Mesenchymal stem cell (in vitro differentiated cells and primary cell): ENCODE results near the gene MCL1.
A peak's percentile ranks its signal among the peaks of the same experiment; 100 is the strongest.

Experiments used
- DNase-seq: peaks from one replicate; pipeline ENCODE4 v3.0.0-alpha.2; 2013
- H2AFZ ChIP-seq: one replicate; pipeline ENCODE4 v1.6.1; 2013; ENCODE audit warnings: low read depth, mild to moderate bottlenecking, control low read depth, inconsistent platforms, low read length, moderate library complexity
- H2AK5ac ChIP-seq: 2 replicates; pipeline ENCODE4 v1.6.1; 2013; ENCODE audit warnings: low read length, moderate library complexity, mild to moderate bottlenecking, inconsistent platforms; ENCODE audit not compliant: severe bottlenecking
- H2BK120ac ChIP-seq: one replicate; pipeline ENCODE4 v1.6.1; 2013; ENCODE audit warnings: low read depth, mild to moderate bottlenecking, inconsistent platforms, low read length, moderate library complexity
- H2BK12ac ChIP-seq, 2 experiments: one replicate each; pipeline ENCODE4 v1.6.1; 2013; ENCODE audit warnings: inconsistent platforms in 2 of 2, low read length in 2 of 2, mild to moderate bottlenecking in 2 of 2, moderate library complexity in 2 of 2, control low read depth in 1 of 2
- H2BK15ac ChIP-seq: one replicate; pipeline ENCODE4 v1.6.1; 2013; ENCODE audit warnings: mild to moderate bottlenecking, low read depth, inconsistent platforms; ENCODE audit not compliant: poor library complexity, severe bottlenecking
- H2BK5ac ChIP-seq: 2 replicates; pipeline ENCODE4 v1.6.1; 2013; ENCODE audit warnings: low read depth, mild to moderate bottlenecking, low read length, control low read depth, inconsistent platforms; ENCODE audit not compliant: poor library complexity, severe bottlenecking
- H3K14ac ChIP-seq, 2 experiments: one replicate each; pipeline ENCODE4 v1.6.1; 2013; ENCODE audit warnings: inconsistent platforms in 2 of 2, low read length in 2 of 2, control low read depth in 1 of 2, mild to moderate bottlenecking in 1 of 2, moderate library complexity in 1 of 2
- H3K18ac ChIP-seq, 2 experiments: one replicate each; pipeline ENCODE4 v1.6.1; 2013; ENCODE audit warnings: inconsistent platforms in 2 of 2, low read length in 2 of 2, control low read depth in 1 of 2, low read depth in 1 of 2, mild to moderate bottlenecking in 1 of 2
- H3K23ac ChIP-seq, 2 experiments: one replicate each; pipeline ENCODE4 v1.6.1; 2013; ENCODE audit warnings: inconsistent platforms in 2 of 2, low read length in 2 of 2, mild to moderate bottlenecking in 2 of 2, moderate library complexity in 2 of 2, control low read depth in 1 of 2
- H3K27ac ChIP-seq: 2 replicates; pipeline ENCODE4 v1.5.1; 2013; ENCODE audit warnings: mild to moderate bottlenecking, moderate library complexity, low read length, control low read depth, inconsistent platforms; ENCODE audit not compliant: poor library complexity, severe bottlenecking
- H3K27me3 ChIP-seq, 2 experiments: 2 replicates each; pipeline versions ENCODE4 v1.6.1 to v1.7.0; 2013; ENCODE audit warnings: low read length in 2 of 2, mild to moderate bottlenecking in 2 of 2, moderate library complexity in 2 of 2, control low read depth in 1 of 2, inconsistent platforms in 1 of 2; ENCODE audit not compliant: control insufficient read depth in 1 of 2, insufficient read depth in 1 of 2
- H3K36me3 ChIP-seq, 2 experiments: 2 replicates each; pipeline versions ENCODE4 v1.6.1 to v1.7.0; 2013; ENCODE audit warnings: low read length in 2 of 2, control low read depth in 1 of 2, inconsistent platforms in 1 of 2, low read depth in 1 of 2, mild to moderate bottlenecking in 1 of 2; ENCODE audit not compliant: insufficient read depth in 2 of 2, control insufficient read depth in 1 of 2
- H3K4ac ChIP-seq, 2 experiments: one replicate each; pipeline ENCODE4 v1.6.1; 2013; ENCODE audit warnings: inconsistent platforms in 2 of 2, low read length in 2 of 2, mild to moderate bottlenecking in 2 of 2, moderate library complexity in 2 of 2, control low read depth in 1 of 2, low read depth in 1 of 2
- H3K4me1 ChIP-seq: 2 replicates; pipeline ENCODE4 v1.6.1; 2013; ENCODE audit warnings: low read depth, low read length, control low read depth; ENCODE audit not compliant: control insufficient read depth, insufficient read depth
- H3K4me2 ChIP-seq: 2 replicates; pipeline ENCODE4 v1.6.1; 2013; ENCODE audit warnings: low read length, mild to moderate bottlenecking, inconsistent platforms; ENCODE audit not compliant: poor library complexity, severe bottlenecking
- H3K4me3 ChIP-seq, 2 experiments: 2 replicates each; pipeline versions ENCODE4 v1.5.1 to v1.7.0; 2013; ENCODE audit warnings: low read length in 2 of 2, mild to moderate bottlenecking in 2 of 2, control low read depth in 1 of 2, low read depth in 1 of 2; ENCODE audit not compliant: insufficient read depth in 1 of 2
- H3K79me1 ChIP-seq: replicated peaks from 2 replicates; pipeline ENCODE4 v1.6.1; 2013; ENCODE audit warnings: mild to moderate bottlenecking, control low read depth, low read length, inconsistent platforms; ENCODE audit not compliant: poor library complexity, severe bottlenecking
- H3K9ac ChIP-seq: 2 replicates; pipeline ENCODE4 v1.7.0; 2013; ENCODE audit warnings: mild to moderate bottlenecking, low read length, moderate library complexity
- H3K9me3 ChIP-seq: 2 replicates; pipeline ENCODE4 v1.7.0; 2013; ENCODE audit warnings: mild to moderate bottlenecking, low read length; ENCODE audit not compliant: control insufficient read depth
- H4K8ac ChIP-seq: one replicate; pipeline ENCODE4 v1.6.1; 2013; ENCODE audit warnings: inconsistent platforms, mild to moderate bottlenecking, low read length, moderate library complexity
- H4K91ac ChIP-seq: one replicate; pipeline ENCODE4 v1.6.1; 2013; ENCODE audit warnings: mild to moderate bottlenecking, low read length, inconsistent platforms
- WGBS: methylation state at CpG from one replicate; pipeline ENCODE4 v1.1.7; 2013; ENCODE audit warnings: mixed read lengths; 5-methylcytosine and 5-hydroxymethylcytosine counted together

The MCL1 gene

DNA sequence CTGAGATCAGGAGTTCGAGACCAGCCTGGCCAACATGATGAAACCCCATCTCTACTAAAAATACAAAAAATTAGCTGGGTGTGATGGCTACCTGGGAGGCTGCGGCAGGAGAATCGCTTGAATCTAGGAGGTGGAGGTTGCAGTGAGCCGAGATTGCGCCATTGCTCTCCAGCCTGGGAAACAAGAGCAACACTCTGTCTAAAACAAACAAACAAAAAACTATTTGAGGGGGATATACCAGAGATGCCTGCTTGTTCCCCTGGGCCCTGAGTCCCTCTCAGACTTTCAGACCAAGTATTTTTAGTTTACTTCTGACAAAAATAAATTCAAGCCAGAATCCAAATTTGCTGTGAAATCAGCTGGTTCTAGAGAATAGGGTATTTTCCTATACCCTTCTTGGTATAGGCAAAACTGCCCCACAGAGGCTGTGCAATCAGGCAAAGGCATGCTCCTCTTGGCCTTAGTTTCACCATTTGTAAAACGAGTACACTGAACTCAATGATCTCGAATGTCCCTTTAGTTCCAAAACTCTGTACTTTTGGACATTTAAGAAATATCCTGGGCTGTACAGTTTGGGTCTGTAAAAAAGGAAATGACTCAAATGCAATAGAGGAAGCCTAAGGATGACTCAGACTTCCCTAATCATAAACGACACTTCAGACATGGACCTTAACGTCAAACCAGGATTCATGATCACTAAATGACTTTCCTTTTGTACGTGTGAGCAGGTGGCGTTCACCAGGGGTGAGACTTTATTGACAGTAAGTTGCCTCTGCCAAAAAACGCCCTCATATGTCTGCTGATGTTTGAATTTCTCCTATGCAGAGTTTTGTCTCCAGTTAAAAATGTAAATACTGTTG is 33.9 kb upstream of the MCL1 start:
- no peak overlapping the region for H3K14ac ChIP-seq
- DNase-seq: peak; percentile 98
- H3K27me3 ChIP-seq: no peaks in the 10 kb centered on the region
- no peaks in the 10 kb centered on the region for H3K9me3 ChIP-seq
- peak overlapping the region in 1 of 2 experiments; percentile 83 for H2BK12ac ChIP-seq
- peak overlapping the region; percentile 23 for H4K8ac ChIP-seq
- peak overlapping the region; percentile 83 for H2AK5ac ChIP-seq
- no peak overlapping the region for H2BK15ac ChIP-seq
- H3K4me1 ChIP-seq: peaks cover 8% of the 10 kb centered on the region
- H3K36me3 ChIP-seq: peaks cover 6 to 30% of the 10 kb centered on the region in 2 experiments
- H3K4me3 ChIP-seq: peak overlapping the region in 1 of 2 experiments; percentile 50
- H4K91ac ChIP-seq: no peak overlapping the region
- H3K9ac ChIP-seq: peak overlapping the region; percentile 71
- H3K79me1 ChIP-seq: peaks cover 12% of the 10 kb centered on the region
- H3K4ac ChIP-seq: peak overlapping the region in 1 of 2 experiments; percentile 88
- WGBS: 18% methylated on average over 8 of the region's 12 CpGs
- H3K4me2 ChIP-seq: no peak overlapping the region
- no peak overlapping the region for H2BK5ac ChIP-seq
- peak overlapping the region in 1 of 2 experiments; percentile 87 for H3K18ac ChIP-seq
- peak overlapping the region; percentile 94 for H2BK120ac ChIP-seq
- no peak overlapping the region for H2AFZ ChIP-seq
- peak overlapping the region; percentile 90 for H3K27ac ChIP-seq
- H3K23ac ChIP-seq: no peak overlapping the region

DNA sequence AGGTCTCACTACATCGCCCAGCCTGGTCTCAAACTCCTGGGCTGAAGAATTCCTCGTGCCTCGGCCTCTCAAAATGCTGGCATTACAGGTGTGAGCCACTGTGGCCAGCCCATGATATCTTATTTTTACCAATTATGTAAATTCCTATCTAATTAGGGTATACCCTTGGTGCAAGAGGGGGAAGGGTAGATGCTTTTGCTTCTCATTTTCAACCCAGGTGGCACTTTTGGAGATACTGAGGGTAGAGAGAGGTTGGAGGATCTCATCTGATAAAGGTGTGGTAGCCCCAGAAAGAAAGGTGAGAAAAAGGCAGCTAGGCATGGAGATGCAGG is 32.6 kb upstream of the MCL1 start:
- 88% methylated on average over 3 of the region's 3 CpGs for WGBS
- no peak overlapping the region for H3K14ac ChIP-seq

DNA sequence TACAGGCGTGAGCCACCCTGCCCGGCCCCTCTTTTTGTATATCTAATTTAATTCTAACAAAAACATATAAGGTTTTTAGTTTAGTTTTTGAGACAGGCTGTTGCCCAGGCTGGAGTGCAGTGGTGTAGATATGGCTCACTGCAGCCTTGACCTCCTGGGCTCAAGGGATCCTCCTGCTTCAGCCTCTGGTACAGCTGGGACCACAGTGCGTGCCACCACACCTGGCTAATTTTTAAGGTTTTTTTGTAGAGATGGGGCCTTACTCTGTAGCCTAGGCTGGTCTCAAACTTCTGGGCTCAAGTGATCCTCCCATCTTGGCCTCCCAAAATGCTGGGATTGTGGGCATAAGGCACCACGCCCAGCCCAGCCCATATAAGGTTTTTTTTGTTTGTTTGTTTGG is 31.2 kb upstream of the MCL1 start:
- Histone ChIP-seq H4K91ac (peak overlapping the region; percentile 90), H4K8ac (peak overlapping the region; percentile 64), H3K4ac (peak overlapping the region; percentile 67 to 75), H2BK12ac (peak overlapping the region; percentile 89 to 97), H3K9ac (peak overlapping the region; percentile 71), H3K27me3 (no peaks in the 10 kb centered on the region), H2BK15ac (peak overlapping the region; percentile 83), H3K18ac (peak overlapping the region; percentile 9 to 85), H2BK120ac (peak overlapping the region; percentile 79), H3K14ac (no peak overlapping the region), H3K27ac (no peak overlapping the region), H3K4me3 (no peak overlapping the region), H3K36me3 (peaks cover 3 to 10% of the 10 kb centered on the region in 2 experiments), H3K23ac (no peak overlapping the region), H3K4me1 (peaks cover 8% of the 10 kb centered on the region), H3K79me1 (peaks cover 20% of the 10 kb centered on the region), H3K9me3 (no peaks in the 10 kb centered on the region), H2AFZ (no peak overlapping the region), H2AK5ac (no peak overlapping the region), H3K4me2 (no peak overlapping the region), H2BK5ac (peak overlapping the region; percentile 66)
- 83% methylated on average over 2 of the region's 4 CpGs for WGBS
- no peak for DNase-seq

More for the DNA sequence above, 32.6 kb upstream of the MCL1 start:
- peaks cover 8% of the 10 kb centered on the region for H3K4me1 ChIP-seq
- H3K27me3 ChIP-seq: no peaks in the 10 kb centered on the region
- no peak overlapping the region for H3K4me2 ChIP-seq
- H2BK5ac ChIP-seq: no peak overlapping the region
- H2BK12ac ChIP-seq: peak overlapping the region; percentile 63 to 69
- H3K27ac ChIP-seq: peak overlapping the region; percentile 3
- no peak overlapping the region for H3K23ac ChIP-seq
- no peak overlapping the region for H3K4me3 ChIP-seq
- H4K91ac ChIP-seq: peak overlapping the region; percentile 39
- no peak overlapping the region for H4K8ac ChIP-seq
- no peak for DNase-seq
- H3K18ac ChIP-seq: peak overlapping the region; percentile 57 to 83
- H3K9me3 ChIP-seq: no peaks in the 10 kb centered on the region
- no peak overlapping the region for H2BK15ac ChIP-seq
- peak overlapping the region; percentile 79 for H2BK120ac ChIP-seq
- peaks cover 3 to 22% of the 10 kb centered on the region in 2 experiments for H3K36me3 ChIP-seq
- no peak overlapping the region for H2AFZ ChIP-seq
- peak overlapping the region; percentile 71 for H3K9ac ChIP-seq
- H3K79me1 ChIP-seq: peaks cover 18% of the 10 kb centered on the region
- peak overlapping the region; percentile 10 for H2AK5ac ChIP-seq
- H3K4ac ChIP-seq: peak overlapping the region in 1 of 2 experiments; percentile 95

DNA sequence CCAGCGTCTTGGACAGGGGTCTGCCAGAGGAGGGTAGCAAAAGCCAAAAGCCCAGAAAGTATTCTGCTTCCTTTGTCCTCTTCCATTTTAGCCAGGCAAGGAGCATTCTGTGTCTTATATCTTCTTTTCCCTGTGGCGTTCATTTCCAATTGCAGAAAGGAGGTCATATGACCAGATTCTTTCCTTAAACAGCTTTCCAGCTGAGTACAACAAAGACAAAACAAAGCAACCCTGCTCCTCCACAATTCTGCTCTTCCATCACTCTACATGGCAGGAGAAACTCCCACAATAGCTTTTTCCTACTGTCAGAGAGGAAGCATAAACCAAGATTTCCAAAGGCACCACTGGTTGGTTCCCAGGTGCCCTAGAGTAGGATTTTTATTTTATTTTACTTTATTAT is 30.3 kb upstream of the MCL1 start:
- H3K4me2 ChIP-seq: no peak overlapping the region
- peaks cover 0 to 3% of the 10 kb centered on the region in 2 experiments for H3K36me3 ChIP-seq
- H2BK5ac ChIP-seq: no peak overlapping the region
- no peak overlapping the region for H2AFZ ChIP-seq
- H2BK12ac ChIP-seq: no peak overlapping the region
- peaks cover 9% of the 10 kb centered on the region for H3K4me1 ChIP-seq
- no peak overlapping the region for H3K23ac ChIP-seq
- no peak overlapping the region for H3K4me3 ChIP-seq
- no peaks in the 10 kb centered on the region for H3K27me3 ChIP-seq
- no peak overlapping the region for H4K8ac ChIP-seq
- peak overlapping the region in 1 of 2 experiments; percentile 58 for H3K14ac ChIP-seq
- peaks cover 18% of the 10 kb centered on the region for H3K79me1 ChIP-seq
- WGBS: 65% methylated on average over 2 of the region's 2 CpGs
- H2BK15ac ChIP-seq: no peak overlapping the region
- no peaks in the 10 kb centered on the region for H3K9me3 ChIP-seq
- peak overlapping the region; percentile 71 for H3K9ac ChIP-seq
- H3K27ac ChIP-seq: peak overlapping the region; percentile 38
- no peak overlapping the region for H4K91ac ChIP-seq
- H3K4ac ChIP-seq: peak overlapping the region in 1 of 2 experiments; percentile 93
- peak; percentile 72 for DNase-seq
- peak overlapping the region; percentile 13 for H2BK120ac ChIP-seq
- H2AK5ac ChIP-seq: no peak overlapping the region
- H3K18ac ChIP-seq: peak overlapping the region; percentile 60 to 62
